Measurements from ENCODE around the gene PROSER1.

- TF ChIP-seq CTCF (IDR thresholded peaks at IDR 0.05): no peak
- TF ChIP-seq POLR2A (IDR thresholded peaks at IDR 0.05): no peak
Measured at GRCh38 chr13:39038569-39039030, 711 bp upstream of the PROSER1 start.

All from thyroid gland (tissue), 4 donors.